WTC11 (cell line): ENCODE data around the gene EXOC1L. TPM values are rescaled to one million over a fixed set of nuclear protein-coding genes. Genes with fewer than 3 reads are reported as not detected.

Experiments used
- ATAC-seq: fragments of 200-7000 bp; cut with Tn5 transposase; 2 replicates; pipeline ENCODE4 v1.10.0; 2021; ENCODE audit warnings: mild to moderate bottlenecking, moderate library complexity
- CTCF ChIA-PET: fragments of 300-600 bp; sonication (Branson Sonifier 250); formaldehyde crosslinking; loops from one replicate; lab custom pipeline; 2021; ENCODE audit warnings: antibody characterized with exemption; lab: Charles Lee
- POLR2A ChIA-PET: fragments of 350-600 bp; sonication (Branson Sonifier 250); formaldehyde crosslinking; loops from one replicate; lab custom pipeline; 2021; ENCODE audit warnings: antibody characterized with exemption; lab: Charles Lee
- DNase-seq: peaks from one replicate; pipeline ENCODE4 v3.0.0; 2021; ENCODE audit warnings: low spot score
- H3K27ac Mint-ChIP-seq: 2 replicates; pipeline ENCODE4 v1.8.0; 2021; ENCODE audit warnings: mixed read lengths
- H3K27me3 Mint-ChIP-seq: 2 replicates; pipeline ENCODE4 v1.8.0; 2021; ENCODE audit warnings: low read depth, mild to moderate bottlenecking, moderate library complexity, mixed read lengths
- H3K36me3 Mint-ChIP-seq: 2 replicates; pipeline ENCODE4 v1.8.0; 2021; ENCODE audit warnings: mixed read lengths
- H3K4me1 Mint-ChIP-seq: 2 replicates; pipeline ENCODE4 v1.8.0; 2022; ENCODE audit warnings: mixed read lengths
- H3K4me3 Mint-ChIP-seq: 2 replicates; pipeline ENCODE4 v1.8.0; 2021; ENCODE audit warnings: mild to moderate bottlenecking, moderate library complexity, mixed read lengths
- H3K9me3 Mint-ChIP-seq: 2 replicates; pipeline ENCODE4 v1.8.0; 2021; ENCODE audit warnings: mixed read lengths
- ARID4B ChIP-seq: sonication (generic); formaldehyde crosslinking; IDR thresholded peaks from 2 replicates; pipeline ENCODE4 v1.8.0; 2023; ENCODE audit warnings: missing genetic modification reagents, mild to moderate bottlenecking, borderline replicate concordance
- ATF6 ChIP-seq: sonication (generic); formaldehyde crosslinking; IDR thresholded peaks from 2 replicates; pipeline ENCODE4 v1.8.1; 2023; ENCODE audit warnings: mild to moderate bottlenecking, missing genetic modification reagents
- CTCF ChIP-seq: fragments of 200-600 bp; IDR thresholded peaks from 2 replicates; pipeline ENCODE4 v1.8.0; 2022; ENCODE audit warnings: antibody characterized with exemption
- E2F1 ChIP-seq: sonication (generic); formaldehyde crosslinking; IDR thresholded peaks from 2 replicates; pipeline ENCODE4 v1.8.0; 2022; ENCODE audit warnings: mild to moderate bottlenecking, missing genetic modification reagents
- E2F5 ChIP-seq: sonication (generic); formaldehyde crosslinking; IDR thresholded peaks from 2 replicates; pipeline ENCODE4 v1.8.1; 2022; ENCODE audit warnings: mild to moderate bottlenecking, moderate library complexity, missing genetic modification reagents
- EMX1 ChIP-seq: fragments of 250-450 bp; sonication (Bioruptor Pico); IDR thresholded peaks from 2 replicates; pipeline ENCODE4 v1.8.0; 2021; ENCODE audit warnings: mild to moderate bottlenecking
- FOXJ3 ChIP-seq: sonication (generic); formaldehyde crosslinking; IDR thresholded peaks from 2 replicates; pipeline ENCODE4 v1.9.0; 2021; ENCODE audit warnings: missing genetic modification reagents, mild to moderate bottlenecking, borderline replicate concordance
- FOXP1 ChIP-seq: sonication (generic); formaldehyde crosslinking; IDR thresholded peaks from 2 replicates; pipeline ENCODE4 v1.8.0; 2022; ENCODE audit warnings: missing genetic modification reagents, mild to moderate bottlenecking, moderate library complexity, borderline replicate concordance
- KAT7 ChIP-seq: sonication (generic); formaldehyde crosslinking; IDR thresholded peaks from 2 replicates; pipeline ENCODE4 v1.8.1; 2023; ENCODE audit warnings: missing genetic modification reagents, mild to moderate bottlenecking, borderline replicate concordance
- NR2C2 ChIP-seq: sonication (generic); formaldehyde crosslinking; IDR thresholded peaks from 2 replicates; pipeline ENCODE4 v1.8.0; 2022; ENCODE audit warnings: mild to moderate bottlenecking, missing genetic modification reagents
- OVOL2 ChIP-seq: fragments of 250-450 bp; sonication (Bioruptor Pico); IDR thresholded peaks from 2 replicates; pipeline ENCODE4 v1.9.0; 2021; ENCODE audit warnings: mild to moderate bottlenecking, borderline replicate concordance
- SP1 ChIP-seq: sonication (generic); formaldehyde crosslinking; conservative IDR thresholded peaks from 2 replicates; pipeline ENCODE4 v1.8.1; 2022; ENCODE audit warnings: missing genetic modification reagents
- TEAD1 ChIP-seq: sonication (generic); formaldehyde crosslinking; IDR thresholded peaks from 2 replicates; pipeline ENCODE4 v1.8.0; 2022; ENCODE audit warnings: mild to moderate bottlenecking, missing genetic modification reagents
- TEAD4 ChIP-seq: sonication (generic); formaldehyde crosslinking; IDR thresholded peaks from 2 replicates; pipeline ENCODE4 v1.8.0; 2022; ENCODE audit warnings: mild to moderate bottlenecking, missing genetic modification reagents
- ZNF396 ChIP-seq: fragments of 250-450 bp; sonication (Bioruptor Pico); IDR thresholded peaks from 2 replicates; pipeline ENCODE4 v1.8.0; 2021; ENCODE audit warnings: mild to moderate bottlenecking, moderate library complexity, borderline replicate concordance
- ZNF425 ChIP-seq: fragments of 250-450 bp; sonication (Bioruptor Pico); conservative IDR thresholded peaks from 2 replicates; pipeline ENCODE4 v1.9.0; 2021; ENCODE audit warnings: mild to moderate bottlenecking
- ZSCAN18 ChIP-seq: fragments of 250-450 bp; sonication (Bioruptor Pico); IDR thresholded peaks from 2 replicates; pipeline ENCODE4 v2.1.2; 2022; ENCODE audit warnings: mild to moderate bottlenecking, moderate library complexity
- total RNA-seq: library from RNA; stranded (reverse); gene quantifications from 3 replicates; pipeline ENCODE4 v1.2.3, GENCODE V29; 2021

The EXOC1L gene
- total RNA-seq, 1 experiment from 2014 or later = not detected

GRCh38 chr4:55879224-55879623 lies 59.6 kb downstream of the EXOC1L start (continued):
- no peak for TF ChIP-seq KAT7 (CRISPR knock-in tag)
- no peak for TF ChIP-seq E2F1 (CRISPR knock-in tag)
- TF ChIP-seq FOXJ3 (CRISPR knock-in tag) = no peak
- no peak for TF ChIP-seq CTCF

GRCh38 chr4:55880652-55881280 lies 61.2 kb downstream of the EXOC1L start:
- Mint-ChIP-seq H3K4me3 (no peak overlapping the region), H3K36me3 (peaks cover 18% of the 10 kb centered on the region), H3K27ac (no peak overlapping the region), H3K27me3 (no peaks in the 10 kb centered on the region), H3K9me3 (peaks cover 9% of the 10 kb centered on the region), H3K4me1 (0 out of 2 replicates have a peak, but pooled peaks cover 3% of the 10 kb centered on the region)
- TF ChIP-seq ARID4B (no peak), E2F5 (CRISPR knock-in tag) (no peak), FOXP1 (no peak), OVOL2 (CRISPR knock-in tag) (no peak), NR2C2 (CRISPR knock-in tag) (no peak)
- ChIA-PET CTCF (interaction anchor here (1.6 kb wide), 1 partner anchor 14 kb away, joined by 3 read pairs; no protein-coding TSS in a partner anchor), POLR2A (no interaction called here)
- DNase-seq = no peak
- no peak for ATAC-seq

GRCh38 chr4:55884093-55884850 lies 64.7 kb downstream of the EXOC1L start:
- ATAC-seq (no peak; the same call in 1 of the 2 replicates), DNase-seq (no peak)
- CTCF ChIA-PET = no interaction called here
- Mint-ChIP-seq H3K36me3 (peaks cover 18% of the 10 kb centered on the region), H3K27me3 (no peaks in the 10 kb centered on the region), H3K4me1 (0 out of 2 replicates have a peak, but pooled peaks cover 3% of the 10 kb centered on the region), H3K4me3 (no peak overlapping the region), H3K9me3 (peaks cover 9% of the 10 kb centered on the region), H3K27ac (peak overlapping the region; percentile 32; the same call in 1 of the 2 replicates)
- POLR2A ChIA-PET = no interaction called here
- no peak for TF ChIP-seq ZSCAN18 (CRISPR knock-in tag)
- TF ChIP-seq ZNF396 = no peak
- no peak for TF ChIP-seq SP1 (CRISPR knock-in tag)
- no peak for TF ChIP-seq ATF6 (CRISPR knock-in tag)
- TF ChIP-seq EMX1 = no peak
- no peak for TF ChIP-seq OVOL2 (CRISPR knock-in tag)
- TF ChIP-seq TEAD4 (CRISPR knock-in tag) = no peak
- no peak for TF ChIP-seq TEAD1 (CRISPR knock-in tag)
- TF ChIP-seq ZNF425 (CRISPR knock-in tag) = no peak
